Tibial nerve (tissue), 4 donors: ENCODE measurements around the gene ATP11C. TPM values are rescaled to one million over a fixed set of nuclear protein-coding genes. Genes with fewer than 3 reads are reported as not detected.

ENCODE experiments used
- DNase-seq, 2 donors: peaks; one replicate each; pipeline ENCODE4 v3.0.0-alpha.2; 2019; ENCODE audit warnings: low spot score in 2 of 2
- H3K27ac ChIP-seq, 4 donors: fragments of 200-600 bp; sonication (generic) in 3 of 4; one replicate each; pipeline ENCODE4 v1.5.1; 2017 to 2019; ENCODE audit warnings: mild to moderate bottlenecking in 1 of 4
- H3K27me3 ChIP-seq, 2 donors: fragments of 200-600 bp; sonication (generic) in 1 of 2; one replicate each; pipeline versions ENCODE4 v1.5.1 to v1.6.0; 2017 to 2019
- H3K36me3 ChIP-seq, 3 donors: fragments of 200-600 bp; sonication (generic); one replicate each; pipeline ENCODE4 v1.5.1; 2018 to 2019
- H3K4me1 ChIP-seq, 4 donors: fragments of 200-600 bp; sonication (generic) in 3 of 4; one replicate each; pipeline ENCODE4 v1.5.1; 2017 to 2019
- H3K4me3 ChIP-seq, 4 donors: fragments of 200-600 bp; sonication (generic) in 3 of 4; one replicate each; pipeline ENCODE4 v1.5.1; 2017 to 2019; ENCODE audit warnings: mild to moderate bottlenecking in 1 of 4, moderate library complexity in 1 of 4
- H3K9me3 ChIP-seq, 4 donors: fragments of 200-600 bp; sonication (generic) in 3 of 4; one replicate each; pipeline ENCODE4 v1.5.1; 2017 to 2019
- CTCF ChIP-seq, 5 experiments: fragments of 200-600 bp in 3 of 5; fragments of 450-650 bp in 2 of 5; sonication (generic) in 3 of 5; IDR thresholded peaks; one replicate each; pipeline ENCODE4 v1.5.1; 2016 to 2019; ENCODE audit warnings: antibody characterized with exemption in 5 of 5, mild to moderate bottlenecking in 3 of 5, moderate library complexity in 2 of 5
- EP300 ChIP-seq, 2 donors: sonication (generic); formaldehyde crosslinking; IDR thresholded peaks; one replicate each; pipeline ENCODE4 v1.6.1; 2017; ENCODE audit warnings: antibody characterized with exemption in 2 of 2, mild to moderate bottlenecking in 1 of 2
- POLR2A ChIP-seq, 2 donors: fragments of 450-650 bp; IDR thresholded peaks; one replicate each; pipeline ENCODE4 v1.6.1; 2017; ENCODE audit warnings: antibody characterized with exemption in 2 of 2, mild to moderate bottlenecking in 2 of 2, moderate library complexity in 2 of 2
- WGBS, 2 donors: methylation state at CpG; one replicate each; pipeline ENCODE4 v1.1.5; 2018; 5-methylcytosine and 5-hydroxymethylcytosine counted together
- total RNA-seq, 4 donors: library from RNA; depleted of rRNA; stranded (reverse); fragments of >200 nt; gene quantifications; one replicate each; pipeline ENCODE4 v1.1.0, GENCODE V29; 2016

Gene ATP11C
- total RNA-seq, 4 donors from 2014 or later, result 24.1 to 37.8 (median 32.9) TPM

GRCh38 chrX:139787601-139788000 is 145.3 kb downstream of the ATP11C start:
- no peak for DNase-seq
- no peak for TF ChIP-seq EP300 (IDR thresholded peaks at IDR 0.05)
- no peak for TF ChIP-seq CTCF (IDR thresholded peaks at IDR 0.05)
- TF ChIP-seq POLR2A (IDR thresholded peaks at IDR 0.05), result no peak
- no peaks in the 10 kb centered on the region for H3K9me3 ChIP-seq
- H3K36me3 ChIP-seq, result peaks cover 0 to 34% (median 0%) of the 10 kb centered on the region in 3 donors
- no peak overlapping the region for H3K4me3 ChIP-seq
- H3K27me3 ChIP-seq, result no peaks in the 10 kb centered on the region
- WGBS, 2 donors, result 81 to 94% methylated on average over 2 of the region's 2 CpGs
- no peak overlapping the region for H3K27ac ChIP-seq
- no peaks in the 10 kb centered on the region for H3K4me1 ChIP-seq

- 65 to 100% methylated on average over 1 of the region's 1 CpG for WGBS, 2 donors
- H3K36me3 ChIP-seq, result peaks cover 0 to 34% (median 0%) of the 10 kb centered on the region in 3 donors
Observed at GRCh38 chrX:139784807-139785206, 148.0 kb downstream of the ATP11C start.

GRCh38 chrX:139783959-139784358 is 148.9 kb downstream of the ATP11C start:
- Histone ChIP-seq H3K4me3 (no peak overlapping the region), H3K36me3 (peaks cover 0 to 34% (median 0%) of the 10 kb centered on the region in 3 donors), H3K27me3 (no peaks in the 10 kb centered on the region), H3K27ac (no peak overlapping the region), H3K9me3 (no peaks in the 10 kb centered on the region), H3K4me1 (no peaks in the 10 kb centered on the region)
- 43 to 44% methylated on average over 1 of the region's 1 CpG for WGBS, 2 donors
- no peak for DNase-seq
- TF ChIP-seq POLR2A (IDR thresholded peaks at IDR 0.05), result no peak
- TF ChIP-seq CTCF (IDR thresholded peaks at IDR 0.05), result no peak
- no peak for TF ChIP-seq EP300 (IDR thresholded peaks at IDR 0.05)

More at GRCh38 chrX:139784807-139785206, 148.0 kb downstream of the ATP11C start:
- TF ChIP-seq POLR2A (IDR thresholded peaks at IDR 0.05), result no peak
- TF ChIP-seq CTCF (IDR thresholded peaks at IDR 0.05), result no peak
- no peak for TF ChIP-seq EP300 (IDR thresholded peaks at IDR 0.05)
- Histone ChIP-seq H3K4me1 (no peaks in the 10 kb centered on the region), H3K9me3 (no peaks in the 10 kb centered on the region), H3K4me3 (no peak overlapping the region), H3K27me3 (no peaks in the 10 kb centered on the region), H3K27ac (no peak overlapping the region)
- no peak for DNase-seq

- Histone ChIP-seq H3K4me1 (no peaks in the 10 kb centered on the region), H3K9me3 (no peaks in the 10 kb centered on the region), H3K27me3 (no peaks in the 10 kb centered on the region), H3K36me3 (peaks cover 0 to 34% (median 0%) of the 10 kb centered on the region in 3 donors), H3K4me3 (no peak overlapping the region), H3K27ac (no peak overlapping the region)
- DNase-seq, result no peak
- 80 to 83% methylated on average over 3 of the region's 3 CpGs for WGBS, 2 donors
- TF ChIP-seq CTCF (IDR thresholded peaks at IDR 0.05) (no peak), POLR2A (IDR thresholded peaks at IDR 0.05) (no peak), EP300 (IDR thresholded peaks at IDR 0.05) (no peak)
Observed at GRCh38 chrX:139783030-139783429, 149.8 kb downstream of the ATP11C start.

GRCh38 chrX:139776599-139776998 is 156.3 kb downstream of the ATP11C start:
- peaks cover 0 to 28% (median 0%) of the 10 kb centered on the region in 3 donors for H3K36me3 ChIP-seq
- no peak overlapping the region for H3K4me3 ChIP-seq
- no peaks in the 10 kb centered on the region for H3K27me3 ChIP-seq
- DNase-seq, result no peak
- H3K27ac ChIP-seq, result no peak overlapping the region
- H3K9me3 ChIP-seq, result no peaks in the 10 kb centered on the region
- 92 to 97% methylated on average over 3 of the region's 3 CpGs for WGBS, 2 donors
- no peak for TF ChIP-seq POLR2A (IDR thresholded peaks at IDR 0.05)
- no peak for TF ChIP-seq CTCF (IDR thresholded peaks at IDR 0.05)
- TF ChIP-seq EP300 (IDR thresholded peaks at IDR 0.05), result no peak
- no peaks in the 10 kb centered on the region for H3K4me1 ChIP-seq
